H1 (cell line): ENCODE data around the gene FBXO8. TPM values are rescaled to one million over a fixed set of nuclear protein-coding genes. Genes with fewer than 3 reads are reported as not detected.

Experiments
- CTCF ChIA-PET: fragments of 300-600 bp; sonication (Branson Sonifier 250); formaldehyde crosslinking; loops from one replicate; lab custom pipeline; 2021; ENCODE audit not compliant: partially characterized antibody; lab: Charles Lee
- POLR2A ChIA-PET: fragments of 300-600 bp; sonication (Branson Sonifier 250); formaldehyde crosslinking; loops from one replicate; lab custom pipeline; 2021; ENCODE audit warnings: inconsistent platforms; ENCODE audit not compliant: partially characterized antibody; lab: Charles Lee
- DNase-seq, 2 experiments: peaks; one replicate each; pipeline versions ENCODE4 v3.0.0 to v3.0.0-alpha.2; 2010 to 2022; ENCODE audit warnings: low spot score in 2 of 2, low read depth in 1 of 2, mixed read lengths in 1 of 2
- FAIRE-seq: peaks from 2 replicates; lab custom pipeline; 2011; peaks lifted over from hg19 to GRCh38; lab: Jason Lieb, UNC
- H2AFZ ChIP-seq: 2 replicates; pipeline ENCODE4 v1.8.1; 2012; ENCODE audit warnings: low read length, inconsistent platforms
- H2AK5ac ChIP-seq: 2 replicates; pipeline ENCODE4 v1.6.1; 2013; ENCODE audit warnings: low read depth, low read length
- H2BK120ac ChIP-seq: replicated peaks from 2 replicates; pipeline ENCODE3; 2013; ENCODE audit warnings: low read depth, low read length, inconsistent platforms
- H2BK12ac ChIP-seq: 2 replicates; pipeline ENCODE4 v1.6.1; 2013; ENCODE audit warnings: low read depth, low read length
- H2BK15ac ChIP-seq: 2 replicates; pipeline ENCODE4 v1.6.1; 2013; ENCODE audit warnings: low read length
- H2BK20ac ChIP-seq: 2 replicates; pipeline ENCODE4 v1.6.1; 2013; ENCODE audit warnings: low read length
- H2BK5ac ChIP-seq: 2 replicates; pipeline ENCODE4 v1.6.1; 2013; ENCODE audit warnings: low read depth, low read length
- H3K14ac ChIP-seq: 2 replicates; pipeline ENCODE4 v1.6.1; 2013; ENCODE audit warnings: inconsistent platforms; ENCODE audit not compliant: insufficient read length
- H3K18ac ChIP-seq: 2 replicates; pipeline ENCODE4 v1.6.1; 2013; ENCODE audit warnings: low read length; ENCODE audit errors: extremely low read depth
- H3K23ac ChIP-seq: 2 replicates; pipeline ENCODE4 v1.6.1; 2013; ENCODE audit warnings: inconsistent platforms; ENCODE audit not compliant: insufficient read length
- H3K23me2 ChIP-seq: 2 replicates; pipeline ENCODE4 v1.6.1; 2013; ENCODE audit warnings: low read depth, low read length
- H3K27ac ChIP-seq: 2 replicates; pipeline ENCODE4 v1.6.1; 2011; ENCODE audit warnings: low read depth, low read length, inconsistent platforms
- H3K27me3 ChIP-seq, 4 experiments: replicated peaks in 1 of 4; 1 replicate in 1 of 4; 2 replicates in 3 of 4; pipeline versions ENCODE4 v1.6.1 to v1.8.1; 2011 to 2013; ENCODE audit warnings: low read length in 3 of 4, mild to moderate bottlenecking in 3 of 4, inconsistent platforms in 2 of 4, mixed read lengths in 2 of 4, moderate library complexity in 1 of 4; ENCODE audit not compliant: control insufficient read depth in 3 of 4, insufficient read depth in 3 of 4; ENCODE audit errors: extremely low read depth in 1 of 4
- H3K36me3 ChIP-seq, 4 experiments: 2 replicates each; pipeline versions ENCODE4 v1.6.1 to v1.8.1; 2011 to 2013; ENCODE audit warnings: mild to moderate bottlenecking in 4 of 4, low read length in 3 of 4, moderate library complexity in 2 of 4, control low read depth in 1 of 4, inconsistent platforms in 1 of 4; ENCODE audit not compliant: insufficient read depth in 4 of 4, control insufficient read depth in 2 of 4
- H3K4ac ChIP-seq: replicated peaks from 2 replicates; pipeline ENCODE3; 2013; ENCODE audit warnings: low read length, low read depth, mixed read lengths, inconsistent platforms; ENCODE audit not compliant: insufficient read length
- H3K4me1 ChIP-seq, 4 experiments: replicated peaks in 1 of 4; 1 replicate in 1 of 4; 2 replicates in 3 of 4; pipeline versions ENCODE4 v1.6.1 to v1.8.1; 2011 to 2013; ENCODE audit warnings: low read length in 3 of 4, inconsistent platforms in 2 of 4, mixed read lengths in 1 of 4; ENCODE audit not compliant: insufficient read depth in 4 of 4, control insufficient read depth in 3 of 4
- H3K4me2 ChIP-seq, 2 experiments: 2 replicates each; pipeline versions ENCODE4 v1.6.1 to v1.8.1; 2011 to 2013; ENCODE audit warnings: low read depth in 2 of 2, low read length in 2 of 2, control low read depth in 1 of 2, inconsistent platforms in 1 of 2, mild to moderate bottlenecking in 1 of 2; ENCODE audit not compliant: insufficient read depth in 1 of 2
- H3K4me3 ChIP-seq, 4 experiments: fragments of 200-600, 300-600 bp in 1 of 4; sonication (generic), shearing (Covaris generic), sonication (Bioruptor Twin) in 1 of 4; 2 replicates each; pipeline versions ENCODE4 v1.5.1 to v1.8.1; 2011 to 2016; ENCODE audit warnings: low read length in 4 of 4, low read depth in 3 of 4, control low read depth in 2 of 4, inconsistent platforms in 2 of 4, mild to moderate bottlenecking in 2 of 4, mixed read lengths in 1 of 4, moderate library complexity in 1 of 4; ENCODE audit not compliant: insufficient read depth in 2 of 4; ENCODE audit errors: extremely low read depth in 1 of 4
- H3K56ac ChIP-seq: replicated peaks from 2 replicates; pipeline ENCODE3; 2013; ENCODE audit warnings: low read depth, mild to moderate bottlenecking, mixed read lengths, low read length, inconsistent platforms; ENCODE audit not compliant: insufficient read length
- H3K79me1 ChIP-seq: 2 replicates; pipeline ENCODE4 v1.6.1; 2013; ENCODE audit warnings: low read depth, low read length, control low read depth
- H3K79me2 ChIP-seq, 2 experiments: 2 replicates each; pipeline versions ENCODE4 v1.6.1 to v1.8.1; 2012 to 2013; ENCODE audit warnings: low read length in 2 of 2, mild to moderate bottlenecking in 2 of 2, inconsistent platforms in 1 of 2; ENCODE audit not compliant: insufficient read depth in 2 of 2, control insufficient read depth in 1 of 2
- H3K9ac ChIP-seq, 4 experiments: replicated peaks in 1 of 4; 1 replicate in 1 of 4; 2 replicates in 3 of 4; pipeline versions ENCODE4 v1.6.1 to v1.8.1; 2011 to 2013; ENCODE audit warnings: low read depth in 3 of 4, low read length in 3 of 4, control low read depth in 2 of 4, mild to moderate bottlenecking in 2 of 4, moderate library complexity in 2 of 4, inconsistent platforms in 1 of 4; ENCODE audit errors: extremely low read depth in 1 of 4
- H3K9me3 ChIP-seq, 2 experiments: 2 replicates each; pipeline versions ENCODE4 v1.6.1 to v1.8.1; 2012 to 2013; ENCODE audit warnings: mild to moderate bottlenecking in 2 of 2, moderate library complexity in 2 of 2, control low read depth in 1 of 2, inconsistent platforms in 1 of 2, low read depth in 1 of 2, low read length in 1 of 2, mixed read lengths in 1 of 2; ENCODE audit not compliant: insufficient read depth in 2 of 2
- H4K20me1 ChIP-seq, 2 experiments: replicated peaks in 1 of 2; 2 replicates each; pipeline versions ENCODE3 to v1.8.1; 2011 to 2013; ENCODE audit warnings: inconsistent platforms in 2 of 2, low read length in 2 of 2, mild to moderate bottlenecking in 1 of 2; ENCODE audit not compliant: insufficient read depth in 2 of 2, control insufficient read depth in 1 of 2
- H4K5ac ChIP-seq: 2 replicates; pipeline ENCODE4 v1.6.1; 2013; ENCODE audit warnings: low read length, low read depth, mixed read lengths, inconsistent platforms; ENCODE audit not compliant: insufficient read length
- H4K8ac ChIP-seq: 2 replicates; pipeline ENCODE4 v1.8.0; 2013; ENCODE audit warnings: mild to moderate bottlenecking, moderate library complexity, low read length, inconsistent platforms; ENCODE audit not compliant: insufficient read depth; ENCODE audit errors: extremely low read depth
- H4K91ac ChIP-seq: replicated peaks from 2 replicates; pipeline ENCODE3; 2013; ENCODE audit warnings: low read length, mixed read lengths, inconsistent platforms; ENCODE audit not compliant: insufficient read length
- JUN ChIP-seq: IDR thresholded peaks from 2 replicates; pipeline ENCODE4 v1.6.1; 2011; ENCODE audit warnings: low read depth, mild to moderate bottlenecking, improper control_type of control experiment, low read length
- TAF1 ChIP-seq: IDR thresholded peaks from 2 replicates; pipeline ENCODE4 v1.6.1; 2011; ENCODE audit warnings: mild to moderate bottlenecking, low read depth, low read length
- WGBS, 2 experiments: shearing (Covaris generic) in 1 of 2; methylation state at CpG; one replicate each; pipeline versions ENCODE4 v1.1.6 to v1.1.7; 2013 to 2015; ENCODE audit warnings: low lambda C conversion rate in 2 of 2, mixed read lengths in 2 of 2, inconsistent platforms in 1 of 2, low coverage in 1 of 2, missing lambda C conversion rate in 1 of 2; ENCODE audit not compliant: insufficient replicate concordance in 2 of 2, insufficient coverage in 1 of 2, insufficient read length in 1 of 2; ENCODE audit errors: extremely low coverage in 1 of 2, missing lambda C conversion rate in 1 of 2; 5-methylcytosine and 5-hydroxymethylcytosine counted together
- polyA plus RNA-seq, 7 experiments: library from polyadenylated mRNA; depleted of rRNA in 3 of 7; stranded (reverse) in 5 of 7; unstranded in 2 of 7; fragments of >200 nt in 5 of 7; fragments of 200-250 nt in 2 of 7; gene quantifications; 1 replicate in 5 of 7; 2 replicates in 1 of 7; 4 replicates in 1 of 7; pipeline versions ENCODE4 v1.2.1 to v1.2.3, GENCODE V29; 2011 to 2013; ENCODE audit warnings: missing spikeins in 2 of 7, mixed read lengths in 2 of 7
- total RNA-seq: library from RNA; stranded (reverse); fragmentation: NEBNext Ultra II Directional; extraction: Animal tissue kit (Norgen Biotek cat#: 25700); gene quantifications from 2 replicates; pipeline ENCODE4 v1.2.1, GENCODE V29; 2021

Gene FBXO8
- total and polyA plus RNA-seq, 2 of the 8 experiments (the other 6 are each of a cell fraction or from before 2014, with no cell fraction given) = 5.1 to 7.5 TPM

GRCh38 chr4:174265916-174266315, 17.6 kb downstream of the FBXO8 start:
- CTCF ChIA-PET = interaction anchor here (0.6 to 1.8 kb wide), 5 partner anchors 14 to 47 kb away, joined by 3 to 4 read pairs (median 3); no protein-coding TSS in a partner anchor
- POLR2A ChIA-PET = interaction anchor here (0.6 to 1.1 kb wide), 2 partner anchors 18 to 615 kb away, joined by 3 read pairs; partner anchors contain the start of genes CEP44 and FBXO8
- Histone ChIP-seq H3K56ac (no peak overlapping the region), H4K20me1 (no peaks in the 10 kb centered on the region), H2AK5ac (no peak overlapping the region), H4K8ac (no peak overlapping the region), H3K4me3 (no peak overlapping the region), H2BK5ac (no peak overlapping the region), H3K23me2 (no peaks in the 10 kb centered on the region), H3K9me3 (no peaks in the 10 kb centered on the region), H2BK120ac (no peak overlapping the region), H3K4me1 (no peaks in the 10 kb centered on the region), H2BK15ac (no peak overlapping the region), H3K79me2 (no peaks in the 10 kb centered on the region), H4K91ac (no peak overlapping the region), H3K23ac (no peak overlapping the region), H3K14ac (no peak overlapping the region), H3K27me3 (no peaks in the 10 kb centered on the region), H3K36me3 (no peaks in the 10 kb centered on the region), H3K79me1 (no peaks in the 10 kb centered on the region), H3K27ac (no peak overlapping the region), H3K4ac (no peak overlapping the region), H2AFZ (no peak overlapping the region), H3K18ac (no peak overlapping the region), H4K5ac (no peak overlapping the region), H3K4me2 (no peak overlapping the region), H2BK12ac (no peak overlapping the region), H3K9ac (no peak overlapping the region), H2BK20ac (no peak overlapping the region)
- no peak for FAIRE-seq
- DNase-seq = no peak
- 97% methylated on average over 2 of the region's 2 CpGs; no CpG with 5 or more reads in 1 of the 2 experiments for WGBS, 2 experiments
- no peak for TF ChIP-seq JUN
- no peak for TF ChIP-seq TAF1
